Esophagus squamous epithelium (tissue), 4 donors: Measurements from ENCODE around the gene TRIP13.

Source experiments
- POLR2A ChIP-seq, 4 donors: fragments of 450-650 bp; IDR thresholded peaks; one replicate each; pipeline ENCODE4 v1.6.1; 2017; ENCODE audit warnings: antibody characterized with exemption in 4 of 4, mild to moderate bottlenecking in 4 of 4, moderate library complexity in 3 of 4
- TF ChIP-seq, protein P1 (sequence below), 6 experiments: fragments of 450-650 bp in 4 of 6; fragments of 200-600 bp in 2 of 6; sonication (generic) in 2 of 6; IDR thresholded peaks; one replicate each; pipeline ENCODE4 v1.5.1; 2016 to 2019; ENCODE audit warnings: antibody characterized with exemption in 6 of 6, mild to moderate bottlenecking in 4 of 6, moderate library complexity in 4 of 6

DNA sequence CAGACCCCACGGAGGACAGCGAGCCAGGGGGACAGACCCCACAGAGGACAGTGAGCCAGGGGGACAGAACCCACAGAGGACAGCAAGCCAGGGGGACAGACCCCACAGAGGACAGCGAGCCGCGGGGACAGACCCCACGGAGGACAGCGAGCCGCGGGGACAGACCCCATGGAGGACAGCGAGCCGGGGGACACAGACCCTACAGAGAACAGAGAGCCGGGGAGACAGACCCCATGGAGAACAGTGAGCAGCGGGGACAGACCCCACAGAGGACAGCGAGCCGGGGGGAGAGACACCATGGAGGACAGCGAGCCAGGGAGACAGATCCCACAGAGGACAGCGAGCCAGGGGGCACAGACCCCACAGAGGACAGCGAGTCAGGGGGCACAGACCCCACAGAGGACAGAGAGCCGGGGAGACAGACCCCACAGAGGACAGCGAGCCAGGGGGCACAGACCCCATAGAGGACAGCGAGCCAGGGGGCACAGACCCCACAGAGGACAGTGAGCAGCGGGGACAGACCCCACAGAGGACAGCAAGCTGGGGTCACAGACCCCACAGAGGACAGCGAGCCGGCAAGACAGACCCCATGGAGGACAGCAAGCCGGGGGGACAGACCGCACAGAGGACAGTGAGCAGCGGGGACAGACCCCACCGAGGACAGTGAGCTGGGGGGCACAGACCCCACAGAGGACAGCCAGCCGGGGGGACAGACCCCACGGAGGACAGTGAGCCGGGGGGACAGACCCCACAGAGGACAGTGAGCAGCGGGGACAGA is 37.5 kb upstream of the TRIP13 start:
- TF ChIP-seq, protein P1, sequence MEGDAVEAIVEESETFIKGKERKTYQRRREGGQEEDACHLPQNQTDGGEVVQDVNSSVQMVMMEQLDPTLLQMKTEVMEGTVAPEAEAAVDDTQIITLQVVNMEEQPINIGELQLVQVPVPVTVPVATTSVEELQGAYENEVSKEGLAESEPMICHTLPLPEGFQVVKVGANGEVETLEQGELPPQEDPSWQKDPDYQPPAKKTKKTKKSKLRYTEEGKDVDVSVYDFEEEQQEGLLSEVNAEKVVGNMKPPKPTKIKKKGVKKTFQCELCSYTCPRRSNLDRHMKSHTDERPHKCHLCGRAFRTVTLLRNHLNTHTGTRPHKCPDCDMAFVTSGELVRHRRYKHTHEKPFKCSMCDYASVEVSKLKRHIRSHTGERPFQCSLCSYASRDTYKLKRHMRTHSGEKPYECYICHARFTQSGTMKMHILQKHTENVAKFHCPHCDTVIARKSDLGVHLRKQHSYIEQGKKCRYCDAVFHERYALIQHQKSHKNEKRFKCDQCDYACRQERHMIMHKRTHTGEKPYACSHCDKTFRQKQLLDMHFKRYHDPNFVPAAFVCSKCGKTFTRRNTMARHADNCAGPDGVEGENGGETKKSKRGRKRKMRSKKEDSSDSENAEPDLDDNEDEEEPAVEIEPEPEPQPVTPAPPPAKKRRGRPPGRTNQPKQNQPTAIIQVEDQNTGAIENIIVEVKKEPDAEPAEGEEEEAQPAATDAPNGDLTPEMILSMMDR (IDR thresholded peaks at IDR 0.05), result no peak
- TF ChIP-seq POLR2A (IDR thresholded peaks at IDR 0.05), result no peak
